Measurements from ENCODE around the gene NUDT21. TPM values are rescaled to one million over a fixed set of nuclear protein-coding genes. Genes with fewer than 3 reads are reported as not detected.

The NUDT21 gene
- total RNA-seq, 3 donors from 2014 or later (not counting 1 experiment from before 2014, with no cell fraction given): 78.1 to 108 (median 90.0) TPM

GRCh38 chr16:56479469-56479868 is 28.3 kb upstream of the NUDT21 start:
- no peaks in the 10 kb centered on the region for H3K4me1 ChIP-seq (ENCODE audit: control insufficient read depth, insufficient read depth, low read length)
- peaks cover 18% of the 10 kb centered on the region for H3K36me3 Mint-ChIP-seq
- 100% methylated on average over 1 of the region's 2 CpGs for WGBS (ENCODE audit: insufficient coverage)
- no peak overlapping the region for H3K4me3 Mint-ChIP-seq
- H3K27me3 Mint-ChIP-seq (ENCODE audit: low read depth in 2 of 2): no peaks in the 10 kb centered on the region
- H3K27ac Mint-ChIP-seq: peak overlapping the region in 1 of 2 donors; percentile 5
- no peak overlapping the region for H3K4me3 ChIP-seq (ENCODE audit: low read length)
- H3K36me3 ChIP-seq (ENCODE audit: control insufficient read depth, insufficient read depth, low read length): peaks cover 53% of the 10 kb centered on the region
- no peaks in the 10 kb centered on the region for H3K27me3 ChIP-seq (ENCODE audit: control insufficient read depth, insufficient read depth, low read length)
- DNase-seq (no peak), ATAC-seq (no peak)
- TF ChIP-seq, protein P1, sequence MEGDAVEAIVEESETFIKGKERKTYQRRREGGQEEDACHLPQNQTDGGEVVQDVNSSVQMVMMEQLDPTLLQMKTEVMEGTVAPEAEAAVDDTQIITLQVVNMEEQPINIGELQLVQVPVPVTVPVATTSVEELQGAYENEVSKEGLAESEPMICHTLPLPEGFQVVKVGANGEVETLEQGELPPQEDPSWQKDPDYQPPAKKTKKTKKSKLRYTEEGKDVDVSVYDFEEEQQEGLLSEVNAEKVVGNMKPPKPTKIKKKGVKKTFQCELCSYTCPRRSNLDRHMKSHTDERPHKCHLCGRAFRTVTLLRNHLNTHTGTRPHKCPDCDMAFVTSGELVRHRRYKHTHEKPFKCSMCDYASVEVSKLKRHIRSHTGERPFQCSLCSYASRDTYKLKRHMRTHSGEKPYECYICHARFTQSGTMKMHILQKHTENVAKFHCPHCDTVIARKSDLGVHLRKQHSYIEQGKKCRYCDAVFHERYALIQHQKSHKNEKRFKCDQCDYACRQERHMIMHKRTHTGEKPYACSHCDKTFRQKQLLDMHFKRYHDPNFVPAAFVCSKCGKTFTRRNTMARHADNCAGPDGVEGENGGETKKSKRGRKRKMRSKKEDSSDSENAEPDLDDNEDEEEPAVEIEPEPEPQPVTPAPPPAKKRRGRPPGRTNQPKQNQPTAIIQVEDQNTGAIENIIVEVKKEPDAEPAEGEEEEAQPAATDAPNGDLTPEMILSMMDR (IDR thresholded peaks at IDR 0.05): no peak
- intact Hi-C loops (cut with micrococcal nuclease): no loop called here
- no peaks in the 10 kb centered on the region for H3K9me3 Mint-ChIP-seq
- H3K4me1 Mint-ChIP-seq: no peaks in the 10 kb centered on the region
- H3K9me3 ChIP-seq (ENCODE audit: control insufficient read depth, insufficient read depth, low read length): no peaks in the 10 kb centered on the region
- H3K27ac ChIP-seq (ENCODE audit: low read length): no peak overlapping the region

DNA sequence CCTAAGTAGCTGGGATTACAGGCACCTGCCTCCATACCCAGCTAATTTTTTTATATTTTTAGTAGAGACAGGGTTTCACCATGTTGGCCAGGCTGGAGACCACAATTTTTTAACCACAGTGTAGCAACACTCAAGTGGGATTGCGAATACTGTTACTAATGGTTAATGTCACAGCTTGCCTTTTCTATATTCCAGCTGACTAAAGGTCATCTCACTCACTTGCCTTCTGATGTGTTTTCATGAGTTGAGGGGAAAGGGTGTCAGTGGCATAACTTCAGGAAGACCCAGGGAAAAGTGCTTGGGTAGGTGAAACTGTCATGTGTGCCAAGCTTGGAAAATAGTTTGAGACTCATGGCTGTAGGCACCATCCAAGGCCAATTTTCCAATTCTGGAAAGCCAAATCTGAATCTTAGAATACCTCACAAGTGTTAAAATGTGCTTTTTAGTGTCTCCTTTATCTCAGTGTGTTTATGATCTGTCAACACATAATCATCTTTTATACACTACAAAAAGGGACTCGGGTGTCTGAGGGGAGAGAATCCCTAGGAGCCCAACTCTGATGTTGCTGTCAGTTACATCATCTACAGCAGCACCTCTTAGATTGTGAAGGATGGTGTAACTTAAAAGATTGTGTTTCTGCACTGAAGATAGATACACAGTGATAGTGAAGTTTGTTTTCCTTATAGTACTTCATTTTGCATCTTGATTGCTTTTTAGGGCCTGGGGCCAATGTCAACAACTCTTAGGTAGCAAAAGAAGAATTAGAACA is 27.3 kb upstream of the NUDT21 start:
- no peaks in the 10 kb centered on the region for H3K4me1 ChIP-seq (ENCODE audit: control insufficient read depth, insufficient read depth, low read length)
- H3K36me3 Mint-ChIP-seq: peaks cover 18% of the 10 kb centered on the region
- no peak overlapping the region for H3K4me3 ChIP-seq (ENCODE audit: low read length)
- WGBS (ENCODE audit: insufficient coverage): 94% methylated on average over 2 of the region's 2 CpGs
- no peaks in the 10 kb centered on the region for H3K4me1 Mint-ChIP-seq
- H3K27me3 Mint-ChIP-seq (ENCODE audit: low read depth in 2 of 2): no peaks in the 10 kb centered on the region
- no peaks in the 10 kb centered on the region for H3K9me3 ChIP-seq (ENCODE audit: control insufficient read depth, insufficient read depth, low read length)
- H3K4me3 Mint-ChIP-seq: no peak overlapping the region
- H3K9me3 Mint-ChIP-seq: no peaks in the 10 kb centered on the region
- ATAC-seq (no peak), DNase-seq (no peak)
- no peaks in the 10 kb centered on the region for H3K27me3 ChIP-seq (ENCODE audit: control insufficient read depth, insufficient read depth, low read length)
- H3K27ac Mint-ChIP-seq: no peak overlapping the region
- H3K36me3 ChIP-seq (ENCODE audit: control insufficient read depth, insufficient read depth, low read length): peaks cover 52% of the 10 kb centered on the region
- TF ChIP-seq, protein P1 (IDR thresholded peaks at IDR 0.05): no peak
- no peak overlapping the region for H3K27ac ChIP-seq (ENCODE audit: low read length)
- intact Hi-C loops (cut with micrococcal nuclease): no loop called here

DNA sequence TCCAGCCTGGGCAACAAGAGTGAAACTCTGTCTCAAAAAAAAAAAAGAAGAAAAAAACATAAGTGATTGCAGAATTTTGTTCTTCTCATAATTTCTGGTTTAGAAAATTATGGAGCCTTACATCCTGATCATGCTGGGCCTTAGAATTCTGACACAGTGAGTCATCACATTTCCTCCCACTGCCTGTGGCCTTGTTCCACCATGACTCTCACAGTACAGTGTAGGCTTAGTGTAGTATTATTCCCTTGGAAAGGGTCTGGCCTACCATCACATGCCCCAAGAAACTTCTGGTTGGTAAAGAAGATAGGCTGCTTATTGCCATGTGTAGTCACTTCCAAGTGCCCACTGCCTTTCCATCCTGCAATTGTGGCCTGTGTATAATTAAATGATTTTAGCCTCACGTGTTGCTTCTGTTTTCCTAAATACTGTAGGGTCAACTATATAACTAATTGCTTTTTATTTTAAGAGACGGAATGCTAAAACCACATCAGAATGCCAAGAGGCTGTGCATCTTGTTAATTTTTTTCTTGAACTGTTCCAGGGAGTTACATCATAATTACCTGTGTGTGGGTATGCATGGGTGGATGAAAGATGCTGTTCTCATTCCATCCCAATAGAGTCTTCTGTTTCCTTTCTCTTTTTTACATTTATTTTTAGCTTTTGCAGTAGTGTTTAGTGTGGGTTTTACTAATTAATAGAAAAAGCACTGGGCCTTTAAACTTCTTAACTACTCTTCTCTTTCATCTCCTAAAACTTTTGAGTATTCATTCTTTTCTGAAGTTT is 26.2 kb upstream of the NUDT21 start:
- Histone ChIP-seq H3K9me3 (ENCODE audit: control insufficient read depth, insufficient read depth, low read length) (no peaks in the 10 kb centered on the region), H3K27me3 (ENCODE audit: control insufficient read depth, insufficient read depth, low read length) (no peaks in the 10 kb centered on the region), H3K27ac (ENCODE audit: low read length) (no peak overlapping the region), H3K4me1 (ENCODE audit: control insufficient read depth, insufficient read depth, low read length) (no peaks in the 10 kb centered on the region), H3K36me3 (ENCODE audit: control insufficient read depth, insufficient read depth, low read length) (peaks cover 53% of the 10 kb centered on the region), H3K4me3 (ENCODE audit: low read length) (no peak overlapping the region)
- no peak for ATAC-seq
- WGBS (ENCODE audit: insufficient coverage): 100% methylated on average over 1 of the region's 2 CpGs
- Mint-ChIP-seq H3K4me1 (no peaks in the 10 kb centered on the region), H3K9me3 (no peaks in the 10 kb centered on the region), H3K27ac (peak overlapping the region; percentile 45 to 50), H3K4me3 (no peak overlapping the region), H3K36me3 (peaks cover 18% of the 10 kb centered on the region), H3K27me3 (ENCODE audit: low read depth in 2 of 2) (no peaks in the 10 kb centered on the region)
- DNase-seq: no peak
- intact Hi-C loops (cut with micrococcal nuclease): no loop called here
- TF ChIP-seq, protein P1 (IDR thresholded peaks at IDR 0.05): no peak

Measured in natural killer cell (primary cell).